Measurements from ENCODE around the gene MYO5A.
"Not testable (repeated sequence)": the region's sequence is repeated elsewhere in the genome, so short reads cannot be mapped to it uniquely, and the experiment has no call there.

Gene MYO5A

GRCh38 chr15:52540374-52541012 is 11.8 kb upstream of the MYO5A start:
- no peak for DNase-seq

- no peak for DNase-seq
Measured at GRCh38 chr15:52537459-52537858, 8.8 kb upstream of the MYO5A start.

GRCh38 chr15:52532427-52532826 is 3.7 kb upstream of the MYO5A start:
- DNase-seq = no peak

- DNase-seq = no peak
Measured at GRCh38 chr15:52529940-52530339, 1.3 kb upstream of the MYO5A start.

GRCh38 chr15:52529341-52529924 is 753 bp upstream of the MYO5A start:
- DNase-seq = no peak

GRCh38 chr15:52527911-52528563 is 643 bp downstream of the MYO5A start:
- peak; percentile 36 for DNase-seq

- no peak for DNase-seq
Measured at GRCh38 chr15:52527196-52527910, 1.3 kb downstream of the MYO5A start.

GRCh38 chr15:52524223-52525136 is 4.2 kb downstream of the MYO5A start:
- DNase-seq = no peak

GRCh38 chr15:52523647-52524046 is 5.0 kb downstream of the MYO5A start:
- no peak for DNase-seq

GRCh38 chr15:52523192-52523591 is 5.5 kb downstream of the MYO5A start:
- DNase-seq = no peak

GRCh38 chr15:52521682-52522081 is 7.0 kb downstream of the MYO5A start:
- no peak for DNase-seq

- DNase-seq = no peak
Measured at GRCh38 chr15:52520421-52520820, 8.3 kb downstream of the MYO5A start.

- no peak for DNase-seq
Measured at GRCh38 chr15:52518487-52519371, 10.0 kb downstream of the MYO5A start.

- no peak for DNase-seq
Measured at GRCh38 chr15:52517014-52517413, 11.7 kb downstream of the MYO5A start.

GRCh38 chr15:52515343-52515742 is 13.3 kb downstream of the MYO5A start:
- no peak for DNase-seq

- DNase-seq = no peak
Measured at GRCh38 chr15:52514482-52514881, 14.2 kb downstream of the MYO5A start.

- DNase-seq = not testable (repeated sequence)
Measured at GRCh38 chr15:52512869-52513268, 15.8 kb downstream of the MYO5A start.

- DNase-seq = no peak
Measured at GRCh38 chr15:52511084-52511483, 17.6 kb downstream of the MYO5A start.

GRCh38 chr15:52509500-52510245 is 19.0 kb downstream of the MYO5A start:
- no peak for DNase-seq

GRCh38 chr15:52506549-52506948 is 22.1 kb downstream of the MYO5A start:
- no peak for DNase-seq

GRCh38 chr15:52505151-52505550 is 23.5 kb downstream of the MYO5A start:
- DNase-seq = no peak

All from CD4-positive, alpha-beta T cell treated with Interleukin-10 for 1 hour (primary cell).